Panc1 (cell line): ENCODE data around the gene ILK.

Experiments
- CTCF ChIP-seq: fragments of 450-650 bp; IDR thresholded peaks from 2 replicates; pipeline ENCODE4 v1.5.1; 2017; ENCODE audit warnings: mild to moderate bottlenecking
- POLR2AphosphoS5 ChIP-seq: IDR thresholded peaks from 2 replicates; pipeline ENCODE4 v1.6.1; 2012; ENCODE audit warnings: mild to moderate bottlenecking, low read depth, low read length, moderate library complexity
- TCF7L2 ChIP-seq: IDR thresholded peaks from 2 replicates; pipeline ENCODE4 v1.6.1; 2011; ENCODE audit warnings: mild to moderate bottlenecking, low read depth, low read length, inconsistent platforms
- TF ChIP-seq, protein P1 (sequence below), 2 experiments: IDR thresholded peaks; 2 replicates each; pipeline ENCODE4 v1.6.1; 2011 to 2012; ENCODE audit warnings: low read depth in 2 of 2, control low read depth in 1 of 2, low read length in 1 of 2, mild to moderate bottlenecking in 1 of 2, moderate library complexity in 1 of 2; ENCODE audit not compliant: insufficient read depth in 1 of 2

DNA sequence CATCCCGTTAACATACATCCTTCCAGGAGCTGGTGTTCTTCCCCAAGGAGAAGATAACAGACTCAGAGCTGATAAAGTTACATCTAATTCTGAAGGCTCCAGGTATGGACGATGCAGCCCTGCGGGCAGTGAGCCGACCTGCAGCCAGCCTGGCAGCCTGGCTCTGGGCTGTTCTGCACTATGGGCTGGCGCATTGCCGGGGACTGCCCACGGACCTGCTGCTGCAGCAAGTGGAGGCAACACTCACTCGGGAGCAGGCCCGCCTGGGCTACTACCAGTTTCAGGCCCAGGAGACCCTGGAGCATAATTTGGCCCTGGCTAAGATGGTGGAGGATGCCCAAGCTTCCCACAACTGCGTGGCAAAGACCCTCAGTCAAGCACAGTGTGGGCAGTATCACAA, 39.9 kb upstream of the ILK start:
- TF ChIP-seq CTCF, result no peak
- TF ChIP-seq POLR2AphosphoS5, result no peak
- TF ChIP-seq, protein P1, sequence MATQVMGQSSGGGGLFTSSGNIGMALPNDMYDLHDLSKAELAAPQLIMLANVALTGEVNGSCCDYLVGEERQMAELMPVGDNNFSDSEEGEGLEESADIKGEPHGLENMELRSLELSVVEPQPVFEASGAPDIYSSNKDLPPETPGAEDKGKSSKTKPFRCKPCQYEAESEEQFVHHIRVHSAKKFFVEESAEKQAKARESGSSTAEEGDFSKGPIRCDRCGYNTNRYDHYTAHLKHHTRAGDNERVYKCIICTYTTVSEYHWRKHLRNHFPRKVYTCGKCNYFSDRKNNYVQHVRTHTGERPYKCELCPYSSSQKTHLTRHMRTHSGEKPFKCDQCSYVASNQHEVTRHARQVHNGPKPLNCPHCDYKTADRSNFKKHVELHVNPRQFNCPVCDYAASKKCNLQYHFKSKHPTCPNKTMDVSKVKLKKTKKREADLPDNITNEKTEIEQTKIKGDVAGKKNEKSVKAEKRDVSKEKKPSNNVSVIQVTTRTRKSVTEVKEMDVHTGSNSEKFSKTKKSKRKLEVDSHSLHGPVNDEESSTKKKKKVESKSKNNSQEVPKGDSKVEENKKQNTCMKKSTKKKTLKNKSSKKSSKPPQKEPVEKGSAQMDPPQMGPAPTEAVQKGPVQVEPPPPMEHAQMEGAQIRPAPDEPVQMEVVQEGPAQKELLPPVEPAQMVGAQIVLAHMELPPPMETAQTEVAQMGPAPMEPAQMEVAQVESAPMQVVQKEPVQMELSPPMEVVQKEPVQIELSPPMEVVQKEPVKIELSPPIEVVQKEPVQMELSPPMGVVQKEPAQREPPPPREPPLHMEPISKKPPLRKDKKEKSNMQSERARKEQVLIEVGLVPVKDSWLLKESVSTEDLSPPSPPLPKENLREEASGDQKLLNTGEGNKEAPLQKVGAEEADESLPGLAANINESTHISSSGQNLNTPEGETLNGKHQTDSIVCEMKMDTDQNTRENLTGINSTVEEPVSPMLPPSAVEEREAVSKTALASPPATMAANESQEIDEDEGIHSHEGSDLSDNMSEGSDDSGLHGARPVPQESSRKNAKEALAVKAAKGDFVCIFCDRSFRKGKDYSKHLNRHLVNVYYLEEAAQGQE (IDR thresholded peaks at IDR 0.05; ENCODE audit: insufficient read depth in 1 of 2, low read depth in 2 of 2, low read length in 1 of 2), result no peak
- no peak for TF ChIP-seq TCF7L2
